HG02588 (cell line): ENCODE results near the gene SDS.

Experiments used
- ATAC-seq: cut with Tn5 transposase; IDR thresholded peaks from one replicate; pipeline ENCODE4 v1.9.1; 2021; ENCODE audit warnings: mild to moderate bottlenecking, moderate library complexity; ENCODE audit not compliant: unreplicated experiment

SDS gene

GRCh38 chr12:113385282-113385882, 18.3 kb downstream of the SDS start:
- ATAC-seq = no peak

GRCh38 chr12:113384778-113385177, 18.9 kb downstream of the SDS start:
- no peak for ATAC-seq

GRCh38 chr12:113382206-113382605, 21.5 kb downstream of the SDS start:
- no peak for ATAC-seq

- ATAC-seq = no peak
Observed at GRCh38 chr12:113381220-113381619, 22.5 kb downstream of the SDS start.

GRCh38 chr12:113378291-113378690, 25.4 kb downstream of the SDS start:
- no peak for ATAC-seq

DNA sequence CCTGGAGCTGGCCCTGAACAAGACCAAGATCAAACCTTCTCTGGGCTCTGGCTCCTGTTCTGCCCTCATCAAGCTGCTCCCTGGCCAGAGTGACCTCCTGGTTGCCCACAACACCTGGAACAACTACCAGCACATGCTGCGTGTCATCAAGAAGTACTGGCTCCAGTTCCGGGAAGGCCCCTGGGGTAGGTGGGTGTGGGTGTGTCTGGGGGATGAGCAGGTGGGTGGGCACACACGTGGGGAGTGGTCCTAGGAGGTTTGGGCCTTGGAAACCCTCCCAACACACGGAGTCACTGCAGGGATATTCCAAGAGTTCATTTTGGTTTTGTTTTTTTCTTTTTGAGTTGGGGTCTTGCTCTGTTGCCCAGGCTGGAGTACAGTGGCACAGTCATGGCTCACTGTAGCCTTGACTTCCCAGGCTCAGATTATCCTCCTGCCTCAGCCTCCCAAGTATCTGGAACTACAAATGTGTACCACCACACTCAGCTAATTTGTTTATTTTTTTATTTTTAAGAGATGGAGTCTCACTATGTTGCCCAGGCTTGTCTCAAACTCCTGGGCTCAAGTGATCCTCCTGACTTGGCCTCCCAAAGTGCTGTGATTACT, 28.8 kb downstream of the SDS start:
- ATAC-seq = no peak

DNA sequence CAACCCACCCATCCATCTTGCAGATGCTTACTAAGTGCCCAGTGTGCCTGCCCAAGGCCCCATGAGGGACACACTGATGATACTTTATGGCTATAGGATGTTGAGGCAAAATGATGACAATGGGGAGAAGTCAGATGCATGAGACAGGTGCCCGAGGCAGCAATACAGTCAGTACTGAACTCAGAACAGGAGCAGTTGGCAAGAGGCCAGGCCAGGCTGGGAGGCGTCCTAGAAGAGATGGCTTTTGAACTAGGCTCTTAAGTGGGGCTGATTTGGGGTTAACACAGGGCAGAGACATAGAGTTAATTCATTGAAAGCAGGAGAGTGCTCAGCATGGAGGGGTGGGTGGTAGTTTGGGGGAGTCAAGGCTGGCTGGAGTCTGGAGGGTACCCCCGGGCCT, 29.7 kb downstream of the SDS start:
- no peak for ATAC-seq

- no peak for ATAC-seq
Observed at GRCh38 chr12:113373440-113373839, 30.2 kb downstream of the SDS start.

DNA sequence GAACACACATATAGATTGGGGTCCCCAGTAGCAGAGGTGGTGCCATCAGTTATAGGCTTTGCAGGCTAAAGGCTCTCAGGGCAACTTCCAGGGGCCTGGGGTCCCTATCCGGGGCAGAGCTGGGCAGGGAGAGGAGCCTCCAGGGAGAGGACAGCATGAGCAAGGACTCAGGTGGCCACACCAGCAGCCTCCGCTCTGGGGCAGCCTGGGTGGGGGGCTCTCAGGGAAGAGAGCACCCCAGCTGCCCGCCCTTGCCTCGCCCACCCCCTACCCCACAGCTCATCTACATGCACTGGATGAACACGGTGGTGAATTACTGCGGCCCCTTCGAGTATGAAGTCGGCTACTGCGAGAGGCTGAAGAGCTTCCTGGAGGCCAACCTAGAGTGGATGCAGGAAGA, 31.3 kb downstream of the SDS start:
- no peak for ATAC-seq

DNA sequence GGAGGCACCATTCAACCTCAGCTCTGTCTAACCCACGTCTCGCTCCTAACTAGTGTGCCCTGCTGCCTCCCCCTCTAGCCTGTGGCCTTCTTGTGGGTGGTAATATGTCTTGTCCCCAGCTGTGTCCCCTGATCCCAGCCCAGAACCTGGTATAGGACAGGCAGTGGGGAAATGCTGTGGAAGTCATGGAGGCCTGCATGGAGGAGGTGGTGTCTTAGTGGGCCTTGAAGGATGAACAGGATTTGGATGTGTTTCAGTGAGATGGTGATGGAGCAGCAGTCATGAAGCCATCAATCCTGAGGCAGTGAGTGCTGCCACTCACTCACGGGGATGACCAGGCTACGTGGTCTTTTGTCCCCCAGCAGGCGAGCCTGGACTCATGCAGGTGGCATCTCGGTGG, 31.9 kb downstream of the SDS start:
- ATAC-seq = no peak

GRCh38 chr12:113370923-113371682, 32.6 kb downstream of the SDS start:
- no peak for ATAC-seq

- ATAC-seq = no peak
Observed at GRCh38 chr12:113369391-113369985, 34.2 kb downstream of the SDS start.

DNA sequence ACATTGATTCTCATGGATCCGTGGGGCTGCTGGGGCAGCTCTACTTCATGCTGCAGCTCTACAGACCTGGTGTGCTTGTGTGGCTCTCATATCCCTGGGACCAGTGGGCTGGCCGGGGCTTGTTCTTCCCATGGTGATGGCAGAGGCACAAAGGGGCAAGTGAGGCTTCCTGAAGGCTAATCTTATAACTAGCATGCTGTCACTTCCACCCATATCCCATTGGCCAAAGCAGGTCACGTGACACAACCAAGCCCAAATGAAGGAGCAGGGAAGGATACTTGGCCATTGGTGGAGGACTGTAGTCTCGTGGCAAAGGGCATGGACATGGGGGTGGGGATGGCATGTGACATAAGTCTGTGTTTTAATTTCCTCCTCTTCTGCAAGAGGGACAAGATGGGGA, 35.4 kb downstream of the SDS start:
- no peak for ATAC-seq

DNA sequence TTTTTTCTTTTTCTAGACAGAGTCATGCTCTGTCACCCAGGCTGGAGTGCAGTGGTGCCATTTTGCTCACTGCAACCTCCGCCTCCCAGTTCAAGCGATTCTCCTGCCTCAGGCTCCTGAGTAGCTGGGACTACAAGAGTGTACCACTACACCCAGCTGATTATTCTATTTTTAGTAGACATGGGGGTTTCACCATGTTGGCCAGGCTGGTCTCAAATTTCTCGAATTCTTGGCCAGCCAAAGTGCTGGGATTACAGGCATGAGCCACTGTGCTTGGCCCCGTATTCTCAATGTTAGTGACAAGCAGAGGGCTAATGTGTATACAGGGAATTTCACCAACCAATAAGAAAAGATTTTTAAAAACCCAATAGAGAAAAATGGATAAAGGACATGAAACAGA, 36.9 kb downstream of the SDS start:
- no peak for ATAC-seq

DNA sequence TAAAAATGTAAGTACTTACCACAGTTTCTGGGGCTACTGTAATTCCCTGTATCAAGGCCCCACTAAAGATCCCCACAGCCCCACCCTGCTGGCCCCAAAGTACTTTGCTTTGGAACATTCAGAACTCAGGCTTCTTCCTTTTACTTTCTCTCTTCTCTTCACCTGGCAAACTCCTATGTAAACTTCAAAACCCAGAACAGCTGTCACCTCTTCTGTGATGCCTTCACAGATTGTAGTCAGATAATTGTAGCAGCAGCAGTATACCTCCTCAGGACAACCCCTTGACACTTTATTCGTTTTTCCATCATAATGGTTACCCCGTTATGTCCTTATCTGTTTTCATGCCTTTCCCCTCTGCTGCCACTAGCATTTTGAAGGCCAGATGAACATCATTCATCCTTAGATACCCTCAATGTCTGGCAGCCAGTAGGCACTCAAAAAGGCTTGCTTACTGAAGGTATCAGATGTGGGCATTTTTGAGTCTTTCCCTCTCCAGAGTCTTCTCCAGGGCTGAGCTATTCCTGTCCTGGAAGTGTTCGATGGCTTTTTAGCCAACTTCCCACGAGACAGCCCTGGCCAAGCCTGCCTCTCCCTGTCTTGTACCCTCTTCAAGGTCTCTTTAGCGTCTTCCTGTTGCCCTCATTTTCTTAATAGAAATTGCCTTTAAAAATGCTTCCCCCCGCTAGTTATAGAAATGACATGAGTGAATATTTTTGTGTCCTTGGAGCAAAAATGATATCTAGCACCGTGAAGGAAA, 37.9 kb downstream of the SDS start:
- no peak for ATAC-seq

- ATAC-seq = no peak
Observed at GRCh38 chr12:113364698-113365097, 39.0 kb downstream of the SDS start.

DNA sequence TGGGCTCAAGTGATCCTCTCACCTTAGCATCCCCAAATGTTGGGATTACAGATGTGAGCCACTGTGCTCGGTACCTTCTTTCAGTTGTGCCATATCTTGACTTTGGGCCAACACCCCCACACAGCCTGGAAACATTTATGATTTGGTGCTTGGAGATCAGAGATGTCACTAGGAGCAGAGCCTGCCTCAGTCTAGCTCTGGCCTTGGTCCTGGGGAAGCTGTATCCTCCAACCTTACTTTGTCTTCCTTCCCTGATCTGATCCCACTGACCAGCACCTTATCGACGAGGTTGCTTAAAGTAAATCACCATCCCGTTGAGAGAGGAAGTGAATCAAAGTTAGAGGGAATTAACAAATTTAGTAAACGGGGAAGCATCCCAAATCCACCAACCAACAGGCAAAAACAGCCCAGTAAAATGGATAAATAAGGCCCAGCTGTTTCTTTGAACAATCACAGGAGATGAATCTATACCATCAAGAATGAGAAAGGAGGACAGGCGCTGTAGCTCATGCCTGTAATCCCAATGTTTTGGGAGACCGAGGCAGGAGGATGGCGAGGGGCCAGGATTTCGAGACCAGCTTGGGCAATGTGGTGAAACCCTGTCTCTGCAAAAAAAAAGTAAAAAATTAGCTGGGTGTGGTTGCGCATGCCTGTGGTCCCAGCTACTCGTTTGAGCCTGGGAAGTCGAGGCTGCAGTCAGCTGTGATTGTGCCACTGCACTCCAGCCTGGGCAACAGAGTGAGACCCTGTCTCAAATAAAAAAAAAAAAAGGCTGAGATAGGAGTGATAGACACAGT, 41.9 kb downstream of the SDS start:
- ATAC-seq = no peak

DNA sequence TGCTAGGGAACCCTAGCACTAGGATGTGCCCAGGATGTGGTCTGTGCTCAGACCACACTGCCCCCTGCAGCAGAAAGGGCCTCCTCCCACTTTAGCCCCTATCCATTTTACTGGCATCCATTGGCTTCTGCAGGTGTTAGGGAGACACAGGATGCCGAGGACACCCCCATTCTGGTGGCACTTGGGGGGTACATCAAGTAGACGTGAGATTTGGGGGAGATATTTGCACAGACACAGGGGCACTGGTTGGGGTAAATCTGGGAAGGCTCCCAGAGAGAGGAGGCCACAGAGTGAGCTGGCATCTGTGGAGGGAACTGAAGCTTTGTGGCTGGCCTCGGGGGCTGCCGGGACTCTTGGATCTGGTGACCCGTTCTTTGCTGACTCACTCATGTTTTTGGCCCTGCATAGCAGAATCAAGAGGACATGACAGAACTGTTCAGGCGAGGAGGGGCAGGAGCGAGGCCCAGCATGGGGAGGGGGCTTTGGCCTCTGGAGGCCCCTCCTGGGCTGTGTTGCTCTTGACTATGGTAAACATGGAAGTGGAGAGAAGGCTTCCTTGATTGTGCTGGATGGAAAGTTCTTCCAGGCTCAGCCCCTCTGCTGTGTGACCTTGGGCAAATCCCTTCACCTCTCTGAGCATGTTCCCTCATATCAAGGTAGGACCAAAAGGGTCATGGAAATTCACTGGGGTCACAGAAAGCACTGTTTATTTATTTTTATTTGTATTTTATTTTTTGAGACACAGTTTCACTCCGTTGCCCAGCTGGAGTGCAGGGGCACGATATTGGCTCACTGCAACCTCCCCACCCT, 43.5 kb downstream of the SDS start:
- ATAC-seq = no peak

DNA sequence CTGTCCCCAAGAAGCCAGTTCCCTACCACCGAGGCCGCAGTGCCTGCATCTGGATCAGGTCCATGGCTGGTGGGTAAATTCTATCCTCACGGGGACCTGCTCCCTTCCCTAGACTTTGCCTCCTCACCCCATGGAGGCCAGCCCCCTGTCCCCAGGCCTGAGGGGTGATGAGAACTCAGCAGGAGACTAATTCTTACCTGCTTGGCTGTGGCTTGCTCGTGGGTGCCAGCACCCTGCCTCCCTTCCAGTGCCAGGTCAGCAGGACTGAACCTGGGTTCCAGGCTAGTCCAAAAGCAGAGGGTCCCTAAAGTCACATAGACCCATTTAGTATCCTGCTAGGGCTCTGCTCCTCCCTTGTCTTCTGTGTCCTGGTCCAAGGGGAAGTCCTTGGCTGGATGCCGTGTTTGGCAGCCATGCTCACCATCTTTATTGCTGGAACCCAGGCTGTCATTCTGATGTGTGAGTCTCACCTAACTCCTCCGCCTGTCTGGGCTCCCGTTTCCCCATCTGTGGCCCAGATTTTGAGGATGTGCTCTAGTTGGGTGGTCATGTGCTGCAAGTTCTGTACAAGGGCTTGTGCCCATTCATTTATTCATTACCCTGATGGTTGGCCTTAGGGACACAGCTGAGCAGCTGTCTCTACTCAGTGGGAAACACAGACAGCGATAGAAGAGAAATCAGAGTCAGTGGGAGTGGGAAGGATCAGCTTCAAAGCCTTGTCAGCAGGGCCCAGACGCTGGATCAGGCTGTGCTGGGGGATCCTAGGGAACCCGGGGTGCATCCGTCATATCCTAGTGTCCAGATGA, 44.4 kb downstream of the SDS start:
- no peak for ATAC-seq
